WTC11 (cell line): Measurements from ENCODE around the gene INSYN1. TPM values are rescaled to one million over a fixed set of nuclear protein-coding genes. Genes with fewer than 3 reads are reported as not detected.

Experiments used
- ATAC-seq: fragments of 200-7000 bp; cut with Tn5 transposase; 2 replicates; pipeline ENCODE4 v1.10.0; 2021; ENCODE audit warnings: mild to moderate bottlenecking, moderate library complexity
- CTCF ChIA-PET: fragments of 300-600 bp; sonication (Branson Sonifier 250); formaldehyde crosslinking; loops from one replicate; lab custom pipeline; 2021; ENCODE audit warnings: antibody characterized with exemption; lab: Charles Lee
- POLR2A ChIA-PET: fragments of 350-600 bp; sonication (Branson Sonifier 250); formaldehyde crosslinking; loops from one replicate; lab custom pipeline; 2021; ENCODE audit warnings: antibody characterized with exemption; lab: Charles Lee
- DNase-seq: peaks from one replicate; pipeline ENCODE4 v3.0.0; 2021; ENCODE audit warnings: low spot score
- H3K27ac Mint-ChIP-seq: 2 replicates; pipeline ENCODE4 v1.8.0; 2021; ENCODE audit warnings: mixed read lengths
- H3K27me3 Mint-ChIP-seq: 2 replicates; pipeline ENCODE4 v1.8.0; 2021; ENCODE audit warnings: low read depth, mild to moderate bottlenecking, moderate library complexity, mixed read lengths
- H3K36me3 Mint-ChIP-seq: 2 replicates; pipeline ENCODE4 v1.8.0; 2021; ENCODE audit warnings: mixed read lengths
- H3K4me1 Mint-ChIP-seq: 2 replicates; pipeline ENCODE4 v1.8.0; 2022; ENCODE audit warnings: mixed read lengths
- H3K4me3 Mint-ChIP-seq: 2 replicates; pipeline ENCODE4 v1.8.0; 2021; ENCODE audit warnings: mild to moderate bottlenecking, moderate library complexity, mixed read lengths
- H3K9me3 Mint-ChIP-seq: 2 replicates; pipeline ENCODE4 v1.8.0; 2021; ENCODE audit warnings: mixed read lengths
- CREM ChIP-seq: sonication (generic); formaldehyde crosslinking; IDR thresholded peaks from 2 replicates; pipeline ENCODE4 v1.8.1; 2022; ENCODE audit warnings: mild to moderate bottlenecking, missing genetic modification reagents, moderate library complexity
- ETV6 ChIP-seq: sonication (generic); formaldehyde crosslinking; IDR thresholded peaks from 2 replicates; pipeline ENCODE4 v1.8.1; 2022; ENCODE audit warnings: mild to moderate bottlenecking, missing genetic modification reagents
- FOXJ3 ChIP-seq: sonication (generic); formaldehyde crosslinking; IDR thresholded peaks from 2 replicates; pipeline ENCODE4 v1.9.0; 2021; ENCODE audit warnings: missing genetic modification reagents, mild to moderate bottlenecking, borderline replicate concordance
- GRHL2 ChIP-seq: fragments of 250-450 bp; sonication (Bioruptor Pico); IDR thresholded peaks from 2 replicates; pipeline ENCODE4 v1.8.0; 2022; ENCODE audit warnings: mild to moderate bottlenecking, moderate library complexity; ENCODE audit not compliant: insufficient replicate concordance, severe bottlenecking
- NR3C1 ChIP-seq: sonication (generic); formaldehyde crosslinking; conservative IDR thresholded peaks from 2 replicates; pipeline ENCODE4 v1.8.1; 2023; ENCODE audit warnings: low read depth, mild to moderate bottlenecking, missing genetic modification reagents
- PRRX2 ChIP-seq: fragments of 250-450 bp; sonication (Bioruptor Pico); IDR thresholded peaks from 2 replicates; pipeline ENCODE4 v1.8.0; 2021; ENCODE audit warnings: mild to moderate bottlenecking
- RORB ChIP-seq: fragments of 250-450 bp; sonication (Bioruptor Pico); IDR thresholded peaks from 2 replicates; pipeline ENCODE4 v1.9.0; 2021; ENCODE audit warnings: mild to moderate bottlenecking
- SMAD3 ChIP-seq: sonication (generic); formaldehyde crosslinking; IDR thresholded peaks from 2 replicates; pipeline ENCODE4 v1.8.0; 2022; ENCODE audit warnings: missing genetic modification reagents, mild to moderate bottlenecking, borderline replicate concordance
- SMAD4 ChIP-seq: sonication (generic); formaldehyde crosslinking; IDR thresholded peaks from 2 replicates; pipeline ENCODE4 v1.8.0; 2022; ENCODE audit warnings: mild to moderate bottlenecking, missing genetic modification reagents
- ZNF219 ChIP-seq: sonication (generic); formaldehyde crosslinking; IDR thresholded peaks from 2 replicates; pipeline ENCODE4 v1.8.0; 2023; ENCODE audit warnings: missing genetic modification reagents, mild to moderate bottlenecking, borderline replicate concordance
- ZNF423 ChIP-seq: fragments of 250-450 bp; sonication (Bioruptor Pico); IDR thresholded peaks from 2 replicates; pipeline ENCODE4 v2.1.2; 2022; ENCODE audit warnings: mild to moderate bottlenecking, moderate library complexity
- total RNA-seq: library from RNA; stranded (reverse); gene quantifications from 3 replicates; pipeline ENCODE4 v1.2.3, GENCODE V29; 2021
- TF ChIP-seq, protein P1 (sequence below): sonication (generic); formaldehyde crosslinking; conservative IDR thresholded peaks from 2 replicates; pipeline ENCODE4 v1.8.1; 2022; ENCODE audit warnings: mild to moderate bottlenecking, missing genetic modification reagents
- TF ChIP-seq, protein P2 (sequence below): sonication (generic); formaldehyde crosslinking; IDR thresholded peaks from 2 replicates; pipeline ENCODE4 v1.8.1; 2022; ENCODE audit warnings: low read depth, mild to moderate bottlenecking, moderate library complexity, missing genetic modification reagents, borderline replicate concordance
- TF ChIP-seq, protein P3 (sequence below): fragments of 250-450 bp; sonication (Bioruptor Pico); conservative IDR thresholded peaks from 2 replicates; pipeline ENCODE4 v1.9.0; 2021; ENCODE audit warnings: mild to moderate bottlenecking
- TF ChIP-seq, protein P4 (sequence below): fragments of 250-450 bp; sonication (Bioruptor Pico); IDR thresholded peaks from 2 replicates; pipeline ENCODE4 v1.9.0; 2021; ENCODE audit warnings: mild to moderate bottlenecking
- TF ChIP-seq, protein P5 (sequence below): fragments of 250-450 bp; sonication (Bioruptor Pico); IDR thresholded peaks from 2 replicates; pipeline ENCODE4 v1.9.0; 2021; ENCODE audit warnings: moderate library complexity, mild to moderate bottlenecking, inconsistent platforms, borderline replicate concordance
- TF ChIP-seq, protein P6 (sequence below): sonication (generic); formaldehyde crosslinking; IDR thresholded peaks from 2 replicates; pipeline ENCODE4 v1.8.1; 2022; ENCODE audit warnings: mild to moderate bottlenecking, moderate library complexity, missing genetic modification reagents
- TF ChIP-seq, protein P7 (sequence below): sonication (generic); formaldehyde crosslinking; IDR thresholded peaks from 2 replicates; pipeline ENCODE4 v1.8.0; 2022; ENCODE audit warnings: mild to moderate bottlenecking, missing genetic modification reagents
- TF ChIP-seq, protein P8 (sequence below): sonication (generic); formaldehyde crosslinking; IDR thresholded peaks from 2 replicates; pipeline ENCODE4 v1.8.0; 2023; ENCODE audit warnings: missing genetic modification reagents, mild to moderate bottlenecking, borderline replicate concordance

The INSYN1 gene
- total RNA-seq, 1 experiment from 2014 or later: 11.9 TPM

DNA sequence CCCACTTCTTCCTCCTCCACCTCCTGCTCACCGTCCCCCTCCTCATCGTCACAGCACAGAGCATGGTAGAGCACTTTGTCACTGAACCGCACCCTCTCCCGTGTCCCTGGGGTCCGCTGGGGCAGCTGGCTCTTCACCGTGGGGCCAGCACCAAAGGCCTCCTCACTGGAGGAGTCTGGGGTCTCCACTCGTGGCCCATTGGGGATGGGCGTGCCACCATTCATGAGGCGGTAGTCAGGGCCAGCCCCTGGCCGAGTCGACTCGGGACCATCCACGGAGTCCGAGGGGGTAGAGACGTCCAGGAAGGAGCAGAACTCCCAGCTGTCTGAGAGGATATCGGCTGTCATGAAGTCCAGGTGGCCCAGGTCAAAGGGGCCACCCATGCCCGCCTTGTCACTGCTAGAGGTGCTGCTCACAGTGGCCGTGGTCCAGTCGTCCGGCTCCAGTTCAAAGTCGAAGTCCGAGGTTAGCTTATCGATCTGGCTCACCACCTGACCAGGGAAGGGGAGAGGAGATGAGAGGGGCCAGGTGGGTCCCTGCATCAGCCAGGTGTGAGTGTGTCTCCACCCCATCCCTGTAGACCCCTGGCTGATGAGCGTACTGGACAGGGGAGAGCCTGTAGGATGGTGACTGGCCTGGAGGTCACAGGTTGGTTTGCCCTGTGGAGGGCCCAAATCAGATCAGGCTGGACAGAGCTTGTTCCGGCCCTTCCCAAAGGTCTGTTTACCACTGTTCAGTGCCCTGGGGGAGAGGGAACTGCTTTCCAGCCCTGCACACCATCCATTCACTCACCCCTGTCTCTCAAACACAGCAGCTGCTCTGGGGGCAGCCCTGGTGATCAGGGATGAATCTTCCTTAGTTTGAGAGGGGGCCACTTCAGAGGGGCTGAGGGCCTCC is 12.8 kb downstream of the INSYN1 start:
- no peak overlapping the region for H3K4me3 Mint-ChIP-seq
- DNase-seq: no peak
- H3K4me1 Mint-ChIP-seq: peaks cover 17% of the 10 kb centered on the region
- no peaks in the 10 kb centered on the region for H3K9me3 Mint-ChIP-seq
- POLR2A ChIA-PET: no interaction called here
- TF ChIP-seq, protein P1, sequence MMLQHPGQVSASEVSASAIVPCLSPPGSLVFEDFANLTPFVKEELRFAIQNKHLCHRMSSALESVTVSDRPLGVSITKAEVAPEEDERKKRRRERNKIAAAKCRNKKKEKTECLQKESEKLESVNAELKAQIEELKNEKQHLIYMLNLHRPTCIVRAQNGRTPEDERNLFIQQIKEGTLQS: no peak
- TF ChIP-seq CREM (CRISPR knock-in tag): no peak
- TF ChIP-seq, protein P2, sequence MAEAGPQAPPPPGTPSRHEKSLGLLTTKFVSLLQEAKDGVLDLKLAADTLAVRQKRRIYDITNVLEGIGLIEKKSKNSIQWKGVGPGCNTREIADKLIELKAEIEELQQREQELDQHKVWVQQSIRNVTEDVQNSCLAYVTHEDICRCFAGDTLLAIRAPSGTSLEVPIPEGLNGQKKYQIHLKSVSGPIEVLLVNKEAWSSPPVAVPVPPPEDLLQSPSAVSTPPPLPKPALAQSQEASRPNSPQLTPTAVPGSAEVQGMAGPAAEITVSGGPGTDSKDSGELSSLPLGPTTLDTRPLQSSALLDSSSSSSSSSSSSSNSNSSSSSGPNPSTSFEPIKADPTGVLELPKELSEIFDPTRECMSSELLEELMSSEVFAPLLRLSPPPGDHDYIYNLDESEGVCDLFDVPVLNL (CRISPR knock-in tag): no peak
- no peak for TF ChIP-seq FOXJ3 (CRISPR knock-in tag)
- no peak for TF ChIP-seq ZNF423 (CRISPR knock-in tag)
- TF ChIP-seq SMAD3: no peak
- TF ChIP-seq, protein P3, sequence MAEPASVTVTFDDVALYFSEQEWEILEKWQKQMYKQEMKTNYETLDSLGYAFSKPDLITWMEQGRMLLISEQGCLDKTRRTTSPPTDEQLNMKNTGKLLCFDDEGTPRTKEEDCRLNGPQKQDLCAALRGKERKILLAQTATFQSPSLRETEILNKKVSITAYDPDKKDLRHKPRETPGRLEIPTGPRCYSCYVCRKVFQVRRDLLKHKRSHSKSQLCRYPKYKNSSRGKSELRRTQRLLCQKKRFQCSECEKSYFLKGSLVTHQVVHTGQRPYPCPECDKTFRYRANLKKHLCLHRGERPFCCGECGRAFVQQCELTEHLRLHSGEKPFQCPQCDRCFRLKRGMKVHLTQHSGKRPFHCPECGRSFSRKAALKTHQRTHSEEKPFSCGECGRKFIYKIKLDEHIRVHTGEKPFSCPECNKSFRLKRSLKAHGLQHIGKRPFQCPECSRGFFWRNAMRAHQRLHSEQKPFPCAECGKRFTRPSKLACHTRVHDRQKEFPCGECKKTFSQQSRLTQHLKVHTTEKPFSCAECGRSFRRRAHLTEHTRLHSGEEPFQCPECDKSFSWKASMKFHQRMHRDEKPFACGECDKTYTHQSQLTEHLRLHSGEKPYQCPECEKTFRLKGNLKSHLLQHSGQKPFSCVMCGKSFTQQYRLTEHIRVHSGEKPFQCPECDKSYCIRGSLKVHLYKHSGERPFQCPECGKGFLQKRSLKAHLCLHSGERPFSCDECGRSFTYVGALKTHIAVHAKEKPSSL: no peak
- TF ChIP-seq, protein P4, sequence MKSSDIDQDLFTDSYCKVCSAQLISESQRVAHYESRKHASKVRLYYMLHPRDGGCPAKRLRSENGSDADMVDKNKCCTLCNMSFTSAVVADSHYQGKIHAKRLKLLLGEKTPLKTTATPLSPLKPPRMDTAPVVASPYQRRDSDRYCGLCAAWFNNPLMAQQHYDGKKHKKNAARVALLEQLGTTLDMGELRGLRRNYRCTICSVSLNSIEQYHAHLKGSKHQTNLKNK (CRISPR knock-in tag): no peak
- TF ChIP-seq RORB (CRISPR knock-in tag): no peak
- TF ChIP-seq SMAD4: no peak
- TF ChIP-seq GRHL2 (CRISPR knock-in tag): no peak
- TF ChIP-seq ZNF219: no peak
- TF ChIP-seq, protein P5, sequence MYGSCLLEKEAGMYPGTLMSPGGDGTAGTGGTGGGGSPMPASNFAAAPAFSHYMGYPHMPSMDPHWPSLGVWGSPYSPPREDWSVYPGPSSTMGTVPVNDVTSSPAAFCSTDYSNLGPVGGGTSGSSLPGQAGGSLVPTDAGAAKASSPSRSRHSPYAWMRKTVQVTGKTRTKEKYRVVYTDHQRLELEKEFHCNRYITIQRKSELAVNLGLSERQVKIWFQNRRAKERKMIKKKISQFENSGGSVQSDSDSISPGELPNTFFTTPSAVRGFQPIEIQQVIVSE (CRISPR knock-in tag): no peak
- TF ChIP-seq ETV6 (CRISPR knock-in tag): no peak
- TF ChIP-seq, protein P6, sequence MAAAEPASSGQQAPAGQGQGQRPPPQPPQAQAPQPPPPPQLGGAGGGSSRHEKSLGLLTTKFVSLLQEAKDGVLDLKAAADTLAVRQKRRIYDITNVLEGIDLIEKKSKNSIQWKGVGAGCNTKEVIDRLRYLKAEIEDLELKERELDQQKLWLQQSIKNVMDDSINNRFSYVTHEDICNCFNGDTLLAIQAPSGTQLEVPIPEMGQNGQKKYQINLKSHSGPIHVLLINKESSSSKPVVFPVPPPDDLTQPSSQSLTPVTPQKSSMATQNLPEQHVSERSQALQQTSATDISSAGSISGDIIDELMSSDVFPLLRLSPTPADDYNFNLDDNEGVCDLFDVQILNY (CRISPR knock-in tag): no peak
- TF ChIP-seq PRRX2 (CRISPR knock-in tag): no peak
- TF ChIP-seq, protein P7, sequence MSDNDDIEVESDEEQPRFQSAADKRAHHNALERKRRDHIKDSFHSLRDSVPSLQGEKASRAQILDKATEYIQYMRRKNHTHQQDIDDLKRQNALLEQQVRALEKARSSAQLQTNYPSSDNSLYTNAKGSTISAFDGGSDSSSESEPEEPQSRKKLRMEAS (CRISPR knock-in tag): no peak
- TF ChIP-seq, protein P8, sequence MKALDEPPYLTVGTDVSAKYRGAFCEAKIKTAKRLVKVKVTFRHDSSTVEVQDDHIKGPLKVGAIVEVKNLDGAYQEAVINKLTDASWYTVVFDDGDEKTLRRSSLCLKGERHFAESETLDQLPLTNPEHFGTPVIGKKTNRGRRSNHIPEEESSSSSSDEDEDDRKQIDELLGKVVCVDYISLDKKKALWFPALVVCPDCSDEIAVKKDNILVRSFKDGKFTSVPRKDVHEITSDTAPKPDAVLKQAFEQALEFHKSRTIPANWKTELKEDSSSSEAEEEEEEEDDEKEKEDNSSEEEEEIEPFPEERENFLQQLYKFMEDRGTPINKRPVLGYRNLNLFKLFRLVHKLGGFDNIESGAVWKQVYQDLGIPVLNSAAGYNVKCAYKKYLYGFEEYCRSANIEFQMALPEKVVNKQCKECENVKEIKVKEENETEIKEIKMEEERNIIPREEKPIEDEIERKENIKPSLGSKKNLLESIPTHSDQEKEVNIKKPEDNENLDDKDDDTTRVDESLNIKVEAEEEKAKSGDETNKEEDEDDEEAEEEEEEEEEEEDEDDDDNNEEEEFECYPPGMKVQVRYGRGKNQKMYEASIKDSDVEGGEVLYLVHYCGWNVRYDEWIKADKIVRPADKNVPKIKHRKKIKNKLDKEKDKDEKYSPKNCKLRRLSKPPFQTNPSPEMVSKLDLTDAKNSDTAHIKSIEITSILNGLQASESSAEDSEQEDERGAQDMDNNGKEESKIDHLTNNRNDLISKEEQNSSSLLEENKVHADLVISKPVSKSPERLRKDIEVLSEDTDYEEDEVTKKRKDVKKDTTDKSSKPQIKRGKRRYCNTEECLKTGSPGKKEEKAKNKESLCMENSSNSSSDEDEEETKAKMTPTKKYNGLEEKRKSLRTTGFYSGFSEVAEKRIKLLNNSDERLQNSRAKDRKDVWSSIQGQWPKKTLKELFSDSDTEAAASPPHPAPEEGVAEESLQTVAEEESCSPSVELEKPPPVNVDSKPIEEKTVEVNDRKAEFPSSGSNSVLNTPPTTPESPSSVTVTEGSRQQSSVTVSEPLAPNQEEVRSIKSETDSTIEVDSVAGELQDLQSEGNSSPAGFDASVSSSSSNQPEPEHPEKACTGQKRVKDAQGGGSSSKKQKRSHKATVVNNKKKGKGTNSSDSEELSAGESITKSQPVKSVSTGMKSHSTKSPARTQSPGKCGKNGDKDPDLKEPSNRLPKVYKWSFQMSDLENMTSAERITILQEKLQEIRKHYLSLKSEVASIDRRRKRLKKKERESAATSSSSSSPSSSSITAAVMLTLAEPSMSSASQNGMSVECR (CRISPR knock-in tag): no peak
- TF ChIP-seq NR3C1 (CRISPR knock-in tag): no peak
- TF ChIP-seq, all 79 proteins: peak for 0
- Mint-ChIP-seq H3K36me3 (no peaks in the 10 kb centered on the region), H3K27ac (peak overlapping the region; percentile 68; the same call in 1 of the 2 replicates), H3K27me3 (no peaks in the 10 kb centered on the region)
- CTCF ChIA-PET: interaction anchor here (0.7 to 1.2 kb wide), 2 partner anchors 35 to 36 kb away, joined by 3 to 5 read pairs; no protein-coding TSS in a partner anchor
- ATAC-seq: no peak
